H1 (cell line): ENCODE results near the gene SNRPB2. TPM values are rescaled to one million over a fixed set of nuclear protein-coding genes. Genes with fewer than 3 reads are reported as not detected.

Source experiments
- CTCF ChIA-PET: fragments of 300-600 bp; sonication (Branson Sonifier 250); formaldehyde crosslinking; loops from one replicate; lab custom pipeline; 2021; ENCODE audit not compliant: partially characterized antibody; lab: Charles Lee
- POLR2A ChIA-PET: fragments of 300-600 bp; sonication (Branson Sonifier 250); formaldehyde crosslinking; loops from one replicate; lab custom pipeline; 2021; ENCODE audit warnings: inconsistent platforms; ENCODE audit not compliant: partially characterized antibody; lab: Charles Lee
- DNase-seq, 2 experiments: peaks; one replicate each; pipeline versions ENCODE4 v3.0.0 to v3.0.0-alpha.2; 2010 to 2022; ENCODE audit warnings: low spot score in 2 of 2, low read depth in 1 of 2, mixed read lengths in 1 of 2
- FAIRE-seq: peaks from 2 replicates; lab custom pipeline; 2011; peaks lifted over from hg19 to GRCh38; lab: Jason Lieb, UNC
- H2AFZ ChIP-seq: 2 replicates; pipeline ENCODE4 v1.8.1; 2012; ENCODE audit warnings: low read length, inconsistent platforms
- H2AK5ac ChIP-seq: 2 replicates; pipeline ENCODE4 v1.6.1; 2013; ENCODE audit warnings: low read depth, low read length
- H2BK120ac ChIP-seq: replicated peaks from 2 replicates; pipeline ENCODE3; 2013; ENCODE audit warnings: low read depth, low read length, inconsistent platforms
- H2BK12ac ChIP-seq: 2 replicates; pipeline ENCODE4 v1.6.1; 2013; ENCODE audit warnings: low read depth, low read length
- H2BK15ac ChIP-seq: 2 replicates; pipeline ENCODE4 v1.6.1; 2013; ENCODE audit warnings: low read length
- H2BK20ac ChIP-seq: 2 replicates; pipeline ENCODE4 v1.6.1; 2013; ENCODE audit warnings: low read length
- H2BK5ac ChIP-seq: 2 replicates; pipeline ENCODE4 v1.6.1; 2013; ENCODE audit warnings: low read depth, low read length
- H3K14ac ChIP-seq: 2 replicates; pipeline ENCODE4 v1.6.1; 2013; ENCODE audit warnings: inconsistent platforms; ENCODE audit not compliant: insufficient read length
- H3K18ac ChIP-seq: 2 replicates; pipeline ENCODE4 v1.6.1; 2013; ENCODE audit warnings: low read length; ENCODE audit errors: extremely low read depth
- H3K23ac ChIP-seq: 2 replicates; pipeline ENCODE4 v1.6.1; 2013; ENCODE audit warnings: inconsistent platforms; ENCODE audit not compliant: insufficient read length
- H3K23me2 ChIP-seq: 2 replicates; pipeline ENCODE4 v1.6.1; 2013; ENCODE audit warnings: low read depth, low read length
- H3K27ac ChIP-seq: 2 replicates; pipeline ENCODE4 v1.6.1; 2011; ENCODE audit warnings: low read depth, low read length, inconsistent platforms
- H3K27me3 ChIP-seq, 4 experiments: replicated peaks in 1 of 4; 1 replicate in 1 of 4; 2 replicates in 3 of 4; pipeline versions ENCODE4 v1.6.1 to v1.8.1; 2011 to 2013; ENCODE audit warnings: low read length in 3 of 4, mild to moderate bottlenecking in 3 of 4, inconsistent platforms in 2 of 4, mixed read lengths in 2 of 4, moderate library complexity in 1 of 4; ENCODE audit not compliant: control insufficient read depth in 3 of 4, insufficient read depth in 3 of 4; ENCODE audit errors: extremely low read depth in 1 of 4
- H3K36me3 ChIP-seq, 4 experiments: 2 replicates each; pipeline versions ENCODE4 v1.6.1 to v1.8.1; 2011 to 2013; ENCODE audit warnings: mild to moderate bottlenecking in 4 of 4, low read length in 3 of 4, moderate library complexity in 2 of 4, control low read depth in 1 of 4, inconsistent platforms in 1 of 4; ENCODE audit not compliant: insufficient read depth in 4 of 4, control insufficient read depth in 2 of 4
- H3K4ac ChIP-seq: replicated peaks from 2 replicates; pipeline ENCODE3; 2013; ENCODE audit warnings: low read length, low read depth, mixed read lengths, inconsistent platforms; ENCODE audit not compliant: insufficient read length
- H3K4me1 ChIP-seq, 4 experiments: replicated peaks in 1 of 4; 1 replicate in 1 of 4; 2 replicates in 3 of 4; pipeline versions ENCODE4 v1.6.1 to v1.8.1; 2011 to 2013; ENCODE audit warnings: low read length in 3 of 4, inconsistent platforms in 2 of 4, mixed read lengths in 1 of 4; ENCODE audit not compliant: insufficient read depth in 4 of 4, control insufficient read depth in 3 of 4
- H3K4me2 ChIP-seq, 2 experiments: 2 replicates each; pipeline versions ENCODE4 v1.6.1 to v1.8.1; 2011 to 2013; ENCODE audit warnings: low read depth in 2 of 2, low read length in 2 of 2, control low read depth in 1 of 2, inconsistent platforms in 1 of 2, mild to moderate bottlenecking in 1 of 2; ENCODE audit not compliant: insufficient read depth in 1 of 2
- H3K4me3 ChIP-seq, 4 experiments: fragments of 200-600, 300-600 bp in 1 of 4; sonication (generic), shearing (Covaris generic), sonication (Bioruptor Twin) in 1 of 4; 2 replicates each; pipeline versions ENCODE4 v1.5.1 to v1.8.1; 2011 to 2016; ENCODE audit warnings: low read length in 4 of 4, low read depth in 3 of 4, control low read depth in 2 of 4, inconsistent platforms in 2 of 4, mild to moderate bottlenecking in 2 of 4, mixed read lengths in 1 of 4, moderate library complexity in 1 of 4; ENCODE audit not compliant: insufficient read depth in 2 of 4; ENCODE audit errors: extremely low read depth in 1 of 4
- H3K56ac ChIP-seq: replicated peaks from 2 replicates; pipeline ENCODE3; 2013; ENCODE audit warnings: low read depth, mild to moderate bottlenecking, mixed read lengths, low read length, inconsistent platforms; ENCODE audit not compliant: insufficient read length
- H3K79me1 ChIP-seq: 2 replicates; pipeline ENCODE4 v1.6.1; 2013; ENCODE audit warnings: low read depth, low read length, control low read depth
- H3K79me2 ChIP-seq, 2 experiments: 2 replicates each; pipeline versions ENCODE4 v1.6.1 to v1.8.1; 2012 to 2013; ENCODE audit warnings: low read length in 2 of 2, mild to moderate bottlenecking in 2 of 2, inconsistent platforms in 1 of 2; ENCODE audit not compliant: insufficient read depth in 2 of 2, control insufficient read depth in 1 of 2
- H3K9ac ChIP-seq, 4 experiments: replicated peaks in 1 of 4; 1 replicate in 1 of 4; 2 replicates in 3 of 4; pipeline versions ENCODE4 v1.6.1 to v1.8.1; 2011 to 2013; ENCODE audit warnings: low read depth in 3 of 4, low read length in 3 of 4, control low read depth in 2 of 4, mild to moderate bottlenecking in 2 of 4, moderate library complexity in 2 of 4, inconsistent platforms in 1 of 4; ENCODE audit errors: extremely low read depth in 1 of 4
- H3K9me3 ChIP-seq, 2 experiments: 2 replicates each; pipeline versions ENCODE4 v1.6.1 to v1.8.1; 2012 to 2013; ENCODE audit warnings: mild to moderate bottlenecking in 2 of 2, moderate library complexity in 2 of 2, control low read depth in 1 of 2, inconsistent platforms in 1 of 2, low read depth in 1 of 2, low read length in 1 of 2, mixed read lengths in 1 of 2; ENCODE audit not compliant: insufficient read depth in 2 of 2
- H4K20me1 ChIP-seq, 2 experiments: replicated peaks in 1 of 2; 2 replicates each; pipeline versions ENCODE3 to v1.8.1; 2011 to 2013; ENCODE audit warnings: inconsistent platforms in 2 of 2, low read length in 2 of 2, mild to moderate bottlenecking in 1 of 2; ENCODE audit not compliant: insufficient read depth in 2 of 2, control insufficient read depth in 1 of 2
- H4K5ac ChIP-seq: 2 replicates; pipeline ENCODE4 v1.6.1; 2013; ENCODE audit warnings: low read length, low read depth, mixed read lengths, inconsistent platforms; ENCODE audit not compliant: insufficient read length
- H4K8ac ChIP-seq: 2 replicates; pipeline ENCODE4 v1.8.0; 2013; ENCODE audit warnings: mild to moderate bottlenecking, moderate library complexity, low read length, inconsistent platforms; ENCODE audit not compliant: insufficient read depth; ENCODE audit errors: extremely low read depth
- H4K91ac ChIP-seq: replicated peaks from 2 replicates; pipeline ENCODE3; 2013; ENCODE audit warnings: low read length, mixed read lengths, inconsistent platforms; ENCODE audit not compliant: insufficient read length
- ASH2L ChIP-seq: fragments of 200-600, 300-600 bp; sonication (generic); IDR thresholded peaks from one replicate; pipeline ENCODE4 v1.7.1; 2017; ENCODE audit warnings: low read length
- ATF3 ChIP-seq: IDR thresholded peaks from 2 replicates; pipeline ENCODE4 v1.6.1; 2011; ENCODE audit warnings: low read depth, mild to moderate bottlenecking, low read length; ENCODE audit not compliant: insufficient read depth
- GABPA ChIP-seq: IDR thresholded peaks from 2 replicates; pipeline ENCODE4 v1.6.1; 2011; ENCODE audit warnings: mild to moderate bottlenecking, low read length, moderate library complexity, borderline replicate concordance; ENCODE audit not compliant: insufficient read depth
- HDAC2 ChIP-seq, 2 experiments: fragments of 300-600 bp in 1 of 2; sonication (generic) in 1 of 2; IDR thresholded peaks; 2 replicates each; pipeline ENCODE4 v1.6.1; 2011 to 2012; ENCODE audit warnings: low read depth in 2 of 2, low read length in 2 of 2, mild to moderate bottlenecking in 2 of 2, moderate library complexity in 2 of 2, borderline replicate concordance in 1 of 2, inconsistent platforms in 1 of 2
- MAFK ChIP-seq: IDR thresholded peaks from 2 replicates; pipeline ENCODE4 v1.6.1; 2012; ENCODE audit warnings: low read depth, mild to moderate bottlenecking, improper control_type of control experiment, low read length
- RXRA ChIP-seq: IDR thresholded peaks from 2 replicates; pipeline ENCODE4 v1.6.1; 2011; ENCODE audit warnings: low read depth, mild to moderate bottlenecking, low read length, moderate library complexity; ENCODE audit not compliant: insufficient read depth
- SAP30 ChIP-seq: fragments of 300-600 bp; sonication (generic); IDR thresholded peaks from 2 replicates; pipeline ENCODE4 v1.7.1; 2012; ENCODE audit warnings: low read length, moderate library complexity, mild to moderate bottlenecking, inconsistent platforms; ENCODE audit not compliant: insufficient read depth, insufficient replicate concordance
- SIX5 ChIP-seq: IDR thresholded peaks from 2 replicates; pipeline ENCODE4 v1.6.1; 2011; ENCODE audit warnings: mild to moderate bottlenecking, low read depth, low read length
- SP2 ChIP-seq: IDR thresholded peaks from 2 replicates; pipeline ENCODE4 v1.6.1; 2012; ENCODE audit warnings: mild to moderate bottlenecking, low read length, inconsistent platforms
- SUZ12 ChIP-seq: fragments of 200-600 bp; sonication (generic); IDR thresholded peaks from 2 replicates; pipeline ENCODE4 v1.6.1; 2012; ENCODE audit warnings: mild to moderate bottlenecking, inconsistent platforms, low read length, moderate library complexity, mixed read lengths
- TEAD4 ChIP-seq: IDR thresholded peaks from 2 replicates; pipeline ENCODE4 v1.6.1; 2012; ENCODE audit warnings: low read depth, low read length, inconsistent platforms, mixed read lengths
- USF2 ChIP-seq: IDR thresholded peaks from 2 replicates; pipeline ENCODE4 v1.6.1; 2011; ENCODE audit warnings: low read length, improper control_type of control experiment
- ZNF274 ChIP-seq: IDR thresholded peaks from 2 replicates; pipeline ENCODE4 v1.7.0; 2012; ENCODE audit warnings: low read length, borderline replicate concordance; ENCODE audit errors: extremely low read depth
- WGBS, 2 experiments: shearing (Covaris generic) in 1 of 2; methylation state at CpG; one replicate each; pipeline versions ENCODE4 v1.1.6 to v1.1.7; 2013 to 2015; ENCODE audit warnings: low lambda C conversion rate in 2 of 2, mixed read lengths in 2 of 2, inconsistent platforms in 1 of 2, low coverage in 1 of 2, missing lambda C conversion rate in 1 of 2; ENCODE audit not compliant: insufficient replicate concordance in 2 of 2, insufficient coverage in 1 of 2, insufficient read length in 1 of 2; ENCODE audit errors: extremely low coverage in 1 of 2, missing lambda C conversion rate in 1 of 2; 5-methylcytosine and 5-hydroxymethylcytosine counted together
- polyA plus RNA-seq, 7 experiments: library from polyadenylated mRNA; depleted of rRNA in 3 of 7; stranded (reverse) in 5 of 7; unstranded in 2 of 7; fragments of >200 nt in 5 of 7; fragments of 200-250 nt in 2 of 7; gene quantifications; 1 replicate in 5 of 7; 2 replicates in 1 of 7; 4 replicates in 1 of 7; pipeline versions ENCODE4 v1.2.1 to v1.2.3, GENCODE V29; 2011 to 2013; ENCODE audit warnings: missing spikeins in 2 of 7, mixed read lengths in 2 of 7
- total RNA-seq: library from RNA; stranded (reverse); fragmentation: NEBNext Ultra II Directional; extraction: Animal tissue kit (Norgen Biotek cat#: 25700); gene quantifications from 2 replicates; pipeline ENCODE4 v1.2.1, GENCODE V29; 2021

The SNRPB2 gene
- total and polyA plus RNA-seq, 2 of the 8 experiments (the other 6 are each of a cell fraction or from before 2014, with no cell fraction given): 49.4 to 102 TPM

- Histone ChIP-seq H3K27ac (no peak overlapping the region), H4K91ac (no peak overlapping the region), H2BK12ac (no peak overlapping the region), H3K23me2 (no peaks in the 10 kb centered on the region), H3K4me1 (no peaks in the 10 kb centered on the region), H2BK15ac (no peak overlapping the region), H3K14ac (no peak overlapping the region), H2AK5ac (no peak overlapping the region), H3K9me3 (no peaks in the 10 kb centered on the region), H4K20me1 (no peaks in the 10 kb centered on the region), H3K36me3 (no peaks in the 10 kb centered on the region), H2AFZ (no peak overlapping the region), H3K18ac (no peak overlapping the region), H2BK120ac (no peak overlapping the region), H3K23ac (no peak overlapping the region), H3K79me1 (no peaks in the 10 kb centered on the region), H3K56ac (no peak overlapping the region), H3K9ac (no peak overlapping the region), H4K5ac (no peak overlapping the region), H3K79me2 (no peaks in the 10 kb centered on the region), H3K4ac (no peak overlapping the region), H3K4me3 (no peak overlapping the region), H2BK5ac (no peak overlapping the region), H2BK20ac (no peak overlapping the region), H3K4me2 (no peak overlapping the region), H3K27me3 (no peaks in the 10 kb centered on the region), H4K8ac (no peak overlapping the region)
- ChIA-PET POLR2A (no interaction called here), CTCF (interaction anchor here (0.6 to 1.6 kb wide), 3 partner anchors 8 to 182 kb away, joined by 3 read pairs; no protein-coding TSS in a partner anchor)
- FAIRE-seq: no peak
- DNase-seq: no peak
- WGBS, 2 experiments: 87% methylated on average over 1 of the region's 1 CpG; no CpG with 5 or more reads in 1 of the 2 experiments
- no peak for TF ChIP-seq RXRA
- TF ChIP-seq SIX5: no peak
- TF ChIP-seq GABPA: no peak
- TF ChIP-seq SP2: no peak
- TF ChIP-seq SAP30: no peak
- no peak for TF ChIP-seq SUZ12
- no peak for TF ChIP-seq HDAC2 (IDR thresholded peaks at IDR 0.05; ENCODE audit: borderline replicate concordance in 1 of 2, low read depth in 2 of 2, low read length in 2 of 2)
- no peak for TF ChIP-seq ATF3
- no peak for TF ChIP-seq TEAD4
- no peak for TF ChIP-seq USF2
- no peak for TF ChIP-seq MAFK
- no peak for TF ChIP-seq ZNF274
- no peak for TF ChIP-seq ASH2L
These were observed 36.5 kb upstream of the SNRPB2 start for GRCh38 chr20:16693278-16693677.
